Measurements from ENCODE around the gene FRMD4A.

Gene FRMD4A

DNA sequence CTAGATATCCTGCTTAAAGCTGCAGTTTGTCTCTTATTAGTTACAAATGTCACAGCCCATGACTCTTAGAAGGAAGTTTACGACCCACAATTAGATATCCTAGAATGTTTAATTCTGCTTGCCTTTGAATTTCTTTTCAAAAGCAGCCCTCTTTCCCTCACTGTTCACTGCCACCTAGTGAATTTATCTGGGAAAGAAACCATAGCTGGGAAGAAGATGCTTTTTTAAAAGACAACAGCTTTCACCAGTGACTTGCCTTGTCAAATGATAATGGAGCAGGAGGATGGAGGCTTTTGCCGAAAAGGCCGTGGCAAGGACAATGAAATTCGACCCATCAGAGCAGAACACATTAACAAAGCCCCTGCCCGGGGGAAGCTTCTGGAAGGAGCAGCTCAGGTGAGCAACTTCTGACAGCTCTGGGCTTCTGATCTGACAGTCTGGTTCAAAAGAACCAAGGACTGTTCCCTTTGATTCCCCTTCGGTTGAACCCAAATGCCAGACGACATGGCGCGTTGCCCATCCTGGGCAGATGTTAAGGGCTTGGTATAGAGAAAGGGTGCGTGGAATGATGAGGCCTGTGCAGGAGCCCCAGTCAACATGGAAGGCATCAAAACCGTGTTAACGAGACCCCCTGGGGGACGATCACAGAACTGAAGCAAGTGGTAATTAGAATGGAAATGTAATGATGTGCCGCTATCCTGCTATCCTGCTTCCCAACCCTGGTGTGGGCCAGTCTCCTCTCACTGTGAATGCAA is 236.8 kb downstream of the FRMD4A start:
- no peaks in the 10 kb centered on the region for H3K79me2 ChIP-seq (ENCODE audit: insufficient read depth, low read length)
- no peak for DNase-seq
- no peak overlapping the region for H3K27ac ChIP-seq (ENCODE audit: low read length)
- H3K9me3 ChIP-seq (ENCODE audit: insufficient read depth, low read length, severe bottlenecking), result no peaks in the 10 kb centered on the region
- no peak overlapping the region for H3K4me3 ChIP-seq (ENCODE audit: low read depth in 1 of 2, low read length in 2 of 2)
- no peak overlapping the region for H2AFZ ChIP-seq (ENCODE audit: low read depth, low read length)
- no peak for ATAC-seq (ENCODE audit: insufficient read depth, low read depth)
- H3K27me3 ChIP-seq (ENCODE audit: insufficient read depth, low read length, poor library complexity), result peaks cover 4% of the 10 kb centered on the region
- H4K20me1 ChIP-seq (ENCODE audit: insufficient read depth, low read length), result no peaks in the 10 kb centered on the region; the same call in 1 of the 2 replicates
- TF ChIP-seq, protein P1, sequence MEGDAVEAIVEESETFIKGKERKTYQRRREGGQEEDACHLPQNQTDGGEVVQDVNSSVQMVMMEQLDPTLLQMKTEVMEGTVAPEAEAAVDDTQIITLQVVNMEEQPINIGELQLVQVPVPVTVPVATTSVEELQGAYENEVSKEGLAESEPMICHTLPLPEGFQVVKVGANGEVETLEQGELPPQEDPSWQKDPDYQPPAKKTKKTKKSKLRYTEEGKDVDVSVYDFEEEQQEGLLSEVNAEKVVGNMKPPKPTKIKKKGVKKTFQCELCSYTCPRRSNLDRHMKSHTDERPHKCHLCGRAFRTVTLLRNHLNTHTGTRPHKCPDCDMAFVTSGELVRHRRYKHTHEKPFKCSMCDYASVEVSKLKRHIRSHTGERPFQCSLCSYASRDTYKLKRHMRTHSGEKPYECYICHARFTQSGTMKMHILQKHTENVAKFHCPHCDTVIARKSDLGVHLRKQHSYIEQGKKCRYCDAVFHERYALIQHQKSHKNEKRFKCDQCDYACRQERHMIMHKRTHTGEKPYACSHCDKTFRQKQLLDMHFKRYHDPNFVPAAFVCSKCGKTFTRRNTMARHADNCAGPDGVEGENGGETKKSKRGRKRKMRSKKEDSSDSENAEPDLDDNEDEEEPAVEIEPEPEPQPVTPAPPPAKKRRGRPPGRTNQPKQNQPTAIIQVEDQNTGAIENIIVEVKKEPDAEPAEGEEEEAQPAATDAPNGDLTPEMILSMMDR (IDR thresholded peaks at IDR 0.05; ENCODE audit: borderline replicate concordance, extremely low read depth, low read length, poor library complexity, severe bottlenecking), result no peak
- no peaks in the 10 kb centered on the region for H3K36me3 ChIP-seq (ENCODE audit: insufficient read depth, low read length)
- H3K4me2 ChIP-seq (ENCODE audit: insufficient read depth, low read length), result no peak overlapping the region
- no peaks in the 10 kb centered on the region for H3K4me1 ChIP-seq (ENCODE audit: insufficient read depth, low read length)
- H3K9ac ChIP-seq (ENCODE audit: low read depth, low read length), result no peak overlapping the region

DNA sequence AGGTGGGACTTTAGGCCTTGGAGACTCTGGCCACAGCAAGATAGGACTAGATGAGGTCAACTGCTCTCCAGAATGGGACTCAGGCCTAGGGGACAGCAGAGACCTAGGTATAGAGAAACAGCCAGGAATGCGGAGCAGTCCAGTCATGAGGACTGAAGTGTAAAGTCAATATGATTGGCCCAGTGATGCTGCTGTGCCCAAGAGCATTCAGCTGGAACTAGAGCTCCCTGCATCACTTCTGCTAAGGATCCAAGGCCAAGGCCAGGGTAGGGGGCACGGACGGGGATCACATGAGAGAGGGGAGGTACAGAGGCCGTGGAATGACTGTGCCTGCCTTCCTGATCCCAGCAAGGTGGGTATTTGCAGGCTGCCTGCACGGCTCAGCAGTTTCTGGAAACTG is 237.9 kb downstream of the FRMD4A start:
- Histone ChIP-seq H3K27me3 (ENCODE audit: insufficient read depth, low read length, poor library complexity) (no peaks in the 10 kb centered on the region), H3K79me2 (ENCODE audit: insufficient read depth, low read length) (no peaks in the 10 kb centered on the region), H3K4me2 (ENCODE audit: insufficient read depth, low read length) (no peak overlapping the region), H3K4me1 (ENCODE audit: insufficient read depth, low read length) (no peaks in the 10 kb centered on the region), H3K9me3 (ENCODE audit: insufficient read depth, low read length, severe bottlenecking) (no peaks in the 10 kb centered on the region), H2AFZ (ENCODE audit: low read depth, low read length) (no peak overlapping the region; the same call in 1 of the 2 replicates), H4K20me1 (ENCODE audit: insufficient read depth, low read length) (no peaks in the 10 kb centered on the region; the same call in 1 of the 2 replicates), H3K36me3 (ENCODE audit: insufficient read depth, low read length) (no peaks in the 10 kb centered on the region), H3K27ac (ENCODE audit: low read length) (no peak overlapping the region), H3K9ac (ENCODE audit: low read depth, low read length) (no peak overlapping the region), H3K4me3 (ENCODE audit: low read depth in 1 of 2, low read length in 2 of 2) (no peak overlapping the region)
- TF ChIP-seq EZH2 (IDR thresholded peaks at IDR 0.05; ENCODE audit: borderline replicate concordance, low read depth, low read length, severe bottlenecking), result no peak
- TF ChIP-seq, protein P1 (IDR thresholded peaks at IDR 0.05; ENCODE audit: borderline replicate concordance, extremely low read depth, low read length, poor library complexity, severe bottlenecking), result no peak
- ATAC-seq (ENCODE audit: insufficient read depth, low read depth), result no peak
- DNase-seq, result no peak

DNA sequence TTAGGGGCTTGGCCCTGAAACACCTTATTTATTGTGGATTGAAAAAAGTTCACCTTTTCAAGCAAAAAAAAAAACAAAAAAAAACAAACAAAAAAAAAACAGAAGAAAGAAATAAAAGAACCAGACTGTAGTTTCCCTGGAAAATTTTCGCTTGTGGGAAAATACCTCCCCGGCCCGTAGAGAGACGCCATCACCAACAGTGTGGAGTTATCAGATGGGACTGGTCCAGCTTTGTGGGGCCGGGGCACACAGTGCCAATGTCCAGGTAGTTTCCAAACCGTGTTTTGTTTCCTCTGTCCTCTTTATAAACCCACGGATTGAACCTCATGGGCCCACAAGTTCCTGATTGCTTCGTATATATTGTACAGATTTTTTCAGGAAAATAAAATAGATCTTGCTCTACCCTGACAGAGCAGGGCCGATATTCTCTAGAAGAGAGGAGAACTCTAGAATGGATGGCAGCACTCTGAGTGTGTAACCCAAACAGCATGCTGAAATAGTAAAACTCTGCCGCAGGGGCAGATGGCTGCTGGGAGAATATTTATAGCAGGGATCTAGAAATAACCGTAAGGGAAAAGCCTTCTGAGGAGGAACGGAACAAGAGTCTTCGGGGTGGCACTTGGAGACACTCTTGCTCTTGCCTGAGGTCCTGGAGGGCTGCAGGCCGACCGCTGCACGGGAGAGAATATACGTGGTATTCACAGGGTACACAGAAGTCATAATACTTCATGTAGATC is 241.0 kb downstream of the FRMD4A start:
- H3K9me3 ChIP-seq (ENCODE audit: insufficient read depth, low read length, severe bottlenecking), result no peaks in the 10 kb centered on the region
- no peak overlapping the region for H3K27ac ChIP-seq (ENCODE audit: low read length)
- DNase-seq (no peak), ATAC-seq (ENCODE audit: insufficient read depth, low read depth) (no peak)
- H3K4me1 ChIP-seq (ENCODE audit: insufficient read depth, low read length), result no peaks in the 10 kb centered on the region
- no peaks in the 10 kb centered on the region for H3K36me3 ChIP-seq (ENCODE audit: insufficient read depth, low read length)
- H3K27me3 ChIP-seq (ENCODE audit: insufficient read depth, low read length, poor library complexity), result no peaks in the 10 kb centered on the region
- TF ChIP-seq, protein P1 (IDR thresholded peaks at IDR 0.05; ENCODE audit: borderline replicate concordance, extremely low read depth, low read length, poor library complexity, severe bottlenecking), result no peak
- no peak for TF ChIP-seq EZH2 (IDR thresholded peaks at IDR 0.05; ENCODE audit: borderline replicate concordance, low read depth, low read length, severe bottlenecking)
- H3K9ac ChIP-seq (ENCODE audit: low read depth, low read length), result no peak overlapping the region
- no peaks in the 10 kb centered on the region; the same call in 1 of the 2 replicates for H4K20me1 ChIP-seq (ENCODE audit: insufficient read depth, low read length)
- H2AFZ ChIP-seq (ENCODE audit: low read depth, low read length), result no peak overlapping the region
- no peak overlapping the region for H3K4me2 ChIP-seq (ENCODE audit: insufficient read depth, low read length)
- H3K4me3 ChIP-seq (ENCODE audit: low read depth in 1 of 2, low read length in 2 of 2), result no peak overlapping the region
- no peaks in the 10 kb centered on the region for H3K79me2 ChIP-seq (ENCODE audit: insufficient read depth, low read length)
